Measurements from ENCODE around the gene BRD4. TPM values are rescaled to one million over a fixed set of nuclear protein-coding genes. Genes with fewer than 3 reads are reported as not detected.
A peak's percentile ranks its signal among the peaks of the same experiment; 100 is the strongest.

Gene BRD4
- total RNA-seq, 1 donor: 25.7 TPM

GRCh38 chr19:15251010-15251748, 81.2 kb downstream of the BRD4 start:
- H3K27ac ChIP-seq (ENCODE audit: low read depth, low read length): peak overlapping the region; percentile 100
- peak; percentile 89 for DNase-seq (ENCODE audit: insufficient read length, low spot score, missing footprints)
- H3K4me3 ChIP-seq (ENCODE audit: insufficient read depth, low read length): peak overlapping the region; percentile 56
- H3K27me3 ChIP-seq (ENCODE audit: insufficient read depth, low read length): no peaks in the 10 kb centered on the region
- H3K79me2 ChIP-seq (ENCODE audit: insufficient read depth, low read length): peaks cover 62% of the 10 kb centered on the region
- H3K9me3 ChIP-seq (ENCODE audit: low read depth, low read length): no peaks in the 10 kb centered on the region
- TF ChIP-seq CTCF (IDR thresholded peaks at IDR 0.05; ENCODE audit: extremely low read depth, low read depth, low read length): no peak
- peaks cover 44% of the 10 kb centered on the region for H4K20me1 ChIP-seq (ENCODE audit: insufficient read depth, low read length)
- H3K4me2 ChIP-seq (ENCODE audit: insufficient read depth, low read length): peak overlapping the region; percentile 76
- peaks cover 54% of the 10 kb centered on the region for H3K36me3 ChIP-seq (ENCODE audit: insufficient read depth, low read length)
- peaks cover 69% of the 10 kb centered on the region for H3K4me1 ChIP-seq (ENCODE audit: insufficient read depth, low read length)
- H2AFZ ChIP-seq (ENCODE audit: low read length): no peak overlapping the region

GRCh38 chr19:15250640-15250993, 81.7 kb downstream of the BRD4 start:
- DNase-seq (ENCODE audit: insufficient read length, low spot score, missing footprints): no peak
- Histone ChIP-seq H3K27me3 (ENCODE audit: insufficient read depth, low read length) (no peaks in the 10 kb centered on the region), H3K4me2 (ENCODE audit: insufficient read depth, low read length) (peak overlapping the region; percentile 76), H3K9me3 (ENCODE audit: low read depth, low read length) (no peaks in the 10 kb centered on the region), H3K4me3 (ENCODE audit: insufficient read depth, low read length) (peak overlapping the region; percentile 32), H3K36me3 (ENCODE audit: insufficient read depth, low read length) (peaks cover 54% of the 10 kb centered on the region), H3K79me2 (ENCODE audit: insufficient read depth, low read length) (peaks cover 62% of the 10 kb centered on the region), H2AFZ (ENCODE audit: low read length) (no peak overlapping the region), H3K4me1 (ENCODE audit: insufficient read depth, low read length) (peaks cover 69% of the 10 kb centered on the region), H4K20me1 (ENCODE audit: insufficient read depth, low read length) (peaks cover 41% of the 10 kb centered on the region), H3K27ac (ENCODE audit: low read depth, low read length) (peak overlapping the region; percentile 100)
- no peak for TF ChIP-seq CTCF (IDR thresholded peaks at IDR 0.05; ENCODE audit: extremely low read depth, low read depth, low read length)

- TF ChIP-seq CTCF (IDR thresholded peaks at IDR 0.05; ENCODE audit: extremely low read depth, low read depth, low read length): no peak
- H3K27ac ChIP-seq (ENCODE audit: low read depth, low read length): peak overlapping the region; percentile 100
- H3K27me3 ChIP-seq (ENCODE audit: insufficient read depth, low read length): no peaks in the 10 kb centered on the region
- H3K4me3 ChIP-seq (ENCODE audit: insufficient read depth, low read length): peak overlapping the region; percentile 52
- peaks cover 62% of the 10 kb centered on the region for H3K79me2 ChIP-seq (ENCODE audit: insufficient read depth, low read length)
- peak overlapping the region; percentile 76 for H3K4me2 ChIP-seq (ENCODE audit: insufficient read depth, low read length)
- peaks cover 45% of the 10 kb centered on the region for H4K20me1 ChIP-seq (ENCODE audit: insufficient read depth, low read length)
- peaks cover 55% of the 10 kb centered on the region for H3K36me3 ChIP-seq (ENCODE audit: insufficient read depth, low read length)
- peak; percentile 99 for DNase-seq (ENCODE audit: insufficient read length, low spot score, missing footprints)
- peaks cover 69% of the 10 kb centered on the region for H3K4me1 ChIP-seq (ENCODE audit: insufficient read depth, low read length)
- H3K9me3 ChIP-seq (ENCODE audit: low read depth, low read length): no peaks in the 10 kb centered on the region
- no peak overlapping the region for H2AFZ ChIP-seq (ENCODE audit: low read length)
These were observed 82.2 kb downstream of the BRD4 start for GRCh38 chr19:15249972-15250639.

GRCh38 chr19:15249528-15249874, 82.8 kb downstream of the BRD4 start:
- TF ChIP-seq CTCF (IDR thresholded peaks at IDR 0.05; ENCODE audit: extremely low read depth, low read depth, low read length): no peak
- Histone ChIP-seq H3K79me2 (ENCODE audit: insufficient read depth, low read length) (peaks cover 62% of the 10 kb centered on the region), H3K27me3 (ENCODE audit: insufficient read depth, low read length) (no peaks in the 10 kb centered on the region), H3K9me3 (ENCODE audit: low read depth, low read length) (no peaks in the 10 kb centered on the region), H3K36me3 (ENCODE audit: insufficient read depth, low read length) (peaks cover 55% of the 10 kb centered on the region), H3K4me1 (ENCODE audit: insufficient read depth, low read length) (peaks cover 69% of the 10 kb centered on the region), H3K27ac (ENCODE audit: low read depth, low read length) (peak overlapping the region; percentile 100), H2AFZ (ENCODE audit: low read length) (no peak overlapping the region), H3K4me3 (ENCODE audit: insufficient read depth, low read length) (peak overlapping the region; percentile 52), H4K20me1 (ENCODE audit: insufficient read depth, low read length) (peaks cover 42% of the 10 kb centered on the region), H3K4me2 (ENCODE audit: insufficient read depth, low read length) (peak overlapping the region; percentile 76)
- no peak for DNase-seq (ENCODE audit: insufficient read length, low spot score, missing footprints)

Measured in osteoblast (primary cell).